ENCODE results near the gene DUSP11.
"Not testable (repeated sequence)": the region's sequence is repeated elsewhere in the genome, so short reads cannot be mapped to it uniquely, and the experiment has no call there.

DUSP11 gene

GRCh38 chr2:73759285-73759764, 20.6 kb downstream of the DUSP11 start:
- Mint-ChIP-seq H3K4me3 (no peak overlapping the region), H3K27me3 (ENCODE audit: low read depth) (no peaks in the 10 kb centered on the region), H3K27ac (no peak overlapping the region), H3K36me3 (ENCODE audit: low read depth) (peaks cover 34% of the 10 kb centered on the region), H3K4me1 (ENCODE audit: low read depth) (no peaks in the 10 kb centered on the region), H3K9me3 (peaks cover 3% of the 10 kb centered on the region)
- no peak for DNase-seq (ENCODE audit: low spot score)

DNA sequence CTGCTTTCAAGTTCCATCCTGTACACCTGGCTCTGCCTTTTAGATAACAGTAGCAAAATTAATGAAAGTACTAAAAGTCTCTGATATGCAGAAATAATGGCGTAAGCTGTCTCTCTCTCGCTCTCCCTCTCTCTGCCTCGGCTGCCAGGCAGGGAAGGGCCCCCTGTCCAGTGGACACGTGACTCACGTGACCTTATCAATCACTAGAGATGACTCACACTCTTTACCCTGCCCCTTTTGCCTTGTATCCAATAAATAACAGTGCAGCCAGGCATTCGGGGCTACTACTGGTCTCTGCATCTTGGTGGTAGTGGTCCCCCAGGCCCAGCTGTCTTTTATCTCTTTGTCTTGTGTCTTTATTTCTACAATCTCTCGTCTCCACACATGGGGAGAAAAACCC, 25.6 kb downstream of the DUSP11 start:
- not testable (repeated sequence) for H3K4me3 Mint-ChIP-seq; H3K4me1 Mint-ChIP-seq (ENCODE audit: low read depth); H3K9me3 Mint-ChIP-seq; DNase-seq (ENCODE audit: low spot score); H3K27ac Mint-ChIP-seq; H3K27me3 Mint-ChIP-seq (ENCODE audit: low read depth)
- H3K36me3 Mint-ChIP-seq (ENCODE audit: low read depth), result peaks cover 23% of the 10 kb centered on the region

- no peak for DNase-seq (ENCODE audit: low spot score)
- Mint-ChIP-seq H3K27me3 (ENCODE audit: low read depth) (no peaks in the 10 kb centered on the region), H3K4me1 (ENCODE audit: low read depth) (peaks cover 4% of the 10 kb centered on the region), H3K9me3 (peaks cover 2% of the 10 kb centered on the region), H3K4me3 (no peak overlapping the region), H3K27ac (no peak overlapping the region), H3K36me3 (ENCODE audit: low read depth) (peaks cover 43% of the 10 kb centered on the region)
Observed at GRCh38 chr2:73749314-73749713, 30.6 kb downstream of the DUSP11 start.

DNA sequence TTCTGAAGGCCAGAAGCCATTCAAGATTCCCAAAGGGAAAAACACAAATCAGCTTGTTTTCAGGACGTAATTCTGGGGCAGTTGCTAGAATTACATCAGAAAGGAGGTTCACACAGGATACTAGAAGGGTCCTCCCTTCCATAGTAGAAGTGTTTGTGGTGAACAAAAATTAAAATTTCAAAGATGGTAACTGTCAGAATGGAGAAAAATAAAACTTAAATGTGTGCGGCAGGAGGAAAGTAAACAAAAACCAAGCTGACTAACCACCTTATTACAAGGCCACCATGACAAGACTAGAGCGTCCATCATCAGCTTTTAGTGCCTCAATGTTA, 33.1 kb downstream of the DUSP11 start:
- Mint-ChIP-seq H3K4me3 (no peak overlapping the region), H3K27ac (no peak overlapping the region), H3K4me1 (ENCODE audit: low read depth) (peaks cover 4% of the 10 kb centered on the region), H3K27me3 (ENCODE audit: low read depth) (no peaks in the 10 kb centered on the region), H3K36me3 (ENCODE audit: low read depth) (peaks cover 47% of the 10 kb centered on the region), H3K9me3 (no peaks in the 10 kb centered on the region)
- no peak for DNase-seq (ENCODE audit: low spot score)

DNA sequence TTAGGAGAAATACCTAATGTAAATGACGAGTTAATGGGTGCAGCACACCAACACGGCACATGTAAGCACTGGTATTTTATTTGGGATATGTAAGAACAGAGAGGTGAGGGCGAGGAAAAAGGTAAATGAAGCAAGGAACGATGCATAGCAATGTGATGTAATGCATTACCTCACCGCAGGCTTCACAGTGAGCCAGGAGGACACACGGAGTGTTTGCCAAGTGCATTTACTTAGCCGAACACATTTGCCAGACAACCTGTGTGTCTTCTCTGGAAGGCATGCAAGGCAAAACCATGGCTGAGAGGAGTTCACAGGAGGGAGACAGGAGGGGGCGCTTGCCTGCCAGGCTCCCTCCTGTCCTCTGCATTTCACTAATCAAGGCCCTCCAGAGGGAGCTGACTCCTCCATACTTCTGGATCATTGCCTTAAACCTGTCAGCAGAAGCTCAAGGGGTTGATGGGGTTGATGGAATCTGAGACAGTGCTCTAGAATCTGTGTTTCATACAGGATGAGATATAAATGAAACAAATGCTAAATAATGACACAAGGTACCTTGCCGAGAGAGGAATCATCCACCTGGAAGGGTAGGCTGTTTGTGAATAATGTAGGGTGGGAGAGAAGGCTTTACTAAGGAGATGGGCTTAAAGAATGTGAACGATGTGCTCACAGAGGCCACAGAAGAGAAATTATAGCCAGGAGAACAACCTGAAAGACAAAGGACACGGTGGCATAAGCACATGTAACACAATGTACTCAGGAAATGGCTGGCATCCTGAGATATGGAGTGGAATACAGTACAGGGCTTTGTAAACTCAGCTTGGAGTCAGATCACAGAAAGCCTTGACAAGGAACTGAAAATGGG, 33.7 kb downstream of the DUSP11 start:
- peaks cover 49% of the 10 kb centered on the region for H3K36me3 Mint-ChIP-seq (ENCODE audit: low read depth)
- no peaks in the 10 kb centered on the region for H3K9me3 Mint-ChIP-seq
- no peak overlapping the region for H3K27ac Mint-ChIP-seq
- no peaks in the 10 kb centered on the region for H3K27me3 Mint-ChIP-seq (ENCODE audit: low read depth)
- H3K4me3 Mint-ChIP-seq, result no peak overlapping the region
- peaks cover 4% of the 10 kb centered on the region for H3K4me1 Mint-ChIP-seq (ENCODE audit: low read depth)
- no peak for DNase-seq (ENCODE audit: low spot score)

DNA sequence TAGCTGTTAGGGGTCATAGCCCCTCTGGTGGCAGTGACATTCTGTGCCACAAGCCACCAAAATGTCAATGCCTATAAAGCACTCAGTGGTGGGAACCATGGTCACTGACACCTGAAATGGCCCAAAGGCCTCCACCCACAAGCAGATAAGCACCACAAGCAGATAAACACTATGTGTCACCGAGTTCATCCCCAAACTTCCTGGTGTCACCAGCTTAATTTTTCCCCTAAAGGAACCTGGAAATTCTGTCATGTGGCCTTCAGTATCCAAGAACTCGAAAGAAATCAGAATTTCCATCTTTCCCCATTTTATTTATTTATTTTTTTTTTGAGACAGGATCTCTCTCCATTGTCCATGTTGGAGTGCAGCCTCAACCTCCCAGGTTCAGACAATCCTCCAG, 39.1 kb downstream of the DUSP11 start:
- Mint-ChIP-seq H3K36me3 (ENCODE audit: low read depth) (peaks cover 34% of the 10 kb centered on the region), H3K4me1 (ENCODE audit: low read depth) (peaks cover 13% of the 10 kb centered on the region), H3K27me3 (ENCODE audit: low read depth) (no peaks in the 10 kb centered on the region), H3K9me3 (peaks cover 6% of the 10 kb centered on the region), H3K27ac (no peak overlapping the region), H3K4me3 (no peak overlapping the region)
- no peak for DNase-seq (ENCODE audit: low spot score)

- no peak for DNase-seq (ENCODE audit: low spot score)
- Mint-ChIP-seq H3K36me3 (ENCODE audit: low read depth) (peaks cover 26% of the 10 kb centered on the region), H3K4me3 (no peak overlapping the region), H3K27ac (no peak overlapping the region), H3K27me3 (ENCODE audit: low read depth) (no peaks in the 10 kb centered on the region), H3K4me1 (ENCODE audit: low read depth) (peaks cover 14% of the 10 kb centered on the region), H3K9me3 (peaks cover 6% of the 10 kb centered on the region)
Observed at GRCh38 chr2:73739101-73739500, 40.8 kb downstream of the DUSP11 start.

DNA sequence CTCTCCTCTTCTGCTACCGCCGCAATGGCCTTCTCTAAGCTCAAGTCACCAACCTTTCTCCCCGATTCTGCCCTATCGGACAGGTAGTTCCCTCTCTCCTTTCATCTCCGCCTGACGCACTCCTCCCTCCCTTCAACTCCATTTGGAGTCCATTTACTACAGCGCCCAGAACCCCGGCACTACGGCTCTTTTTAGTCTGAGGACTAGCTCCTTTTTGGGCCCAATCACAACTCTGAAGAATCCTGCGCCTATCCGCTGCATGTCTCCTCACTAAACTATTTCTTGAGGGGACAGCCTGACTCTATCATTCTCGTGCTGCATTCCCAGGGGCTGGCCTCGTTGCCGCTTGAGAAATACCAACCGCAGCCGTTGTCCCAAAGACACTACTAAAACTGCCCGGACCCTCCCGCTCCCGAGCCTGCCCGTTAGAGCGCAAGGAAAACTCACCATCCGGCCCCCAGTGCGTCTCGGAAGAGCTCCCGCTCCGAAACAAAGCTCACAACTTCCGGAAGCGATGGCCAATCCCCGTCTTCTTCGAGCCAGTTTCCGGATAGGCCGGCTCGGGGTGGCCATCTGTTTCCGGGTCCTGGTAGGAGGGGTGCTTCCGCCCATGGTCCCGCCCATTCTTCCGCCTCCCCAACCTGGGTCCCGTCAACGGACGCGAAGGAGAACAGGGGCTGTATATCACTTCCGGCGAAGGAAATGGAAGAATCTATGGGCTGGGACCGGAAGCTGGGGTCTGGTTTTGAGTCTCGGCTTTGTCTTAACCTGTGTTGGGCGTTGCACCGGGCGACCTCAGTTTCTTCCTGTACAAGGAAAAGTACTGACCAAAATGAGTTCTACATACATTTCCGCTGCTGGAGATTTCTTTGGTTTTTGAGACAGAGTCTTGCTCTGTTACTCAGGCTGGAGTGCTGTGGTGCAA, 42.8 kb downstream of the DUSP11 start, which contains the start of gene TPRKB:
TSS of gene TPRKB (minus strand) at position 491 of the 925 bp plus-strand sequence. CDS start 2,776 bp downstream, outside the sequence.
- Mint-ChIP-seq H3K4me1 (ENCODE audit: low read depth) (peaks cover 14% of the 10 kb centered on the region), H3K27ac (peak within 1 kb of the TSS; percentile 91), H3K9me3 (peaks cover 6% of the 10 kb centered on the region), H3K36me3 (ENCODE audit: low read depth) (peaks cover 31% of the 10 kb centered on the region), H3K4me3 (peak within 1 kb of the TSS; percentile 97), H3K27me3 (ENCODE audit: low read depth) (no peaks in the 10 kb centered on the region)
- DNase-seq (ENCODE audit: low spot score), result peak; percentile 96

- H3K9me3 Mint-ChIP-seq, result peaks cover 6% of the 10 kb centered on the region
- peak overlapping the region; percentile 97 for H3K4me3 Mint-ChIP-seq
- H3K27ac Mint-ChIP-seq, result peak overlapping the region; percentile 91
- H3K36me3 Mint-ChIP-seq (ENCODE audit: low read depth), result peaks cover 33% of the 10 kb centered on the region
- peaks cover 14% of the 10 kb centered on the region for H3K4me1 Mint-ChIP-seq (ENCODE audit: low read depth)
- no peak for DNase-seq (ENCODE audit: low spot score)
- H3K27me3 Mint-ChIP-seq (ENCODE audit: low read depth), result no peaks in the 10 kb centered on the region
Observed at GRCh38 chr2:73736378-73736777, 43.5 kb downstream of the DUSP11 start.

- Mint-ChIP-seq H3K4me3 (no peak overlapping the region), H3K27ac (no peak overlapping the region), H3K4me1 (ENCODE audit: low read depth) (peaks cover 2% of the 10 kb centered on the region), H3K36me3 (ENCODE audit: low read depth) (peaks cover 44% of the 10 kb centered on the region), H3K27me3 (ENCODE audit: low read depth) (no peaks in the 10 kb centered on the region), H3K9me3 (no peaks in the 10 kb centered on the region)
- no peak for DNase-seq (ENCODE audit: low spot score)
Observed at GRCh38 chr2:73730810-73731209, 49.1 kb downstream of the DUSP11 start.

GRCh38 chr2:73728711-73729110, 51.2 kb downstream of the DUSP11 start:
- Mint-ChIP-seq H3K4me3 (no peak overlapping the region), H3K27ac (no peak overlapping the region), H3K27me3 (ENCODE audit: low read depth) (no peaks in the 10 kb centered on the region), H3K9me3 (no peaks in the 10 kb centered on the region), H3K4me1 (ENCODE audit: low read depth) (no peaks in the 10 kb centered on the region), H3K36me3 (ENCODE audit: low read depth) (peaks cover 40% of the 10 kb centered on the region)
- no peak for DNase-seq (ENCODE audit: low spot score)

GRCh38 chr2:73728043-73728442, 51.9 kb downstream of the DUSP11 start:
- no peaks in the 10 kb centered on the region for H3K9me3 Mint-ChIP-seq
- H3K4me3 Mint-ChIP-seq, result no peak overlapping the region
- H3K27me3 Mint-ChIP-seq (ENCODE audit: low read depth), result no peaks in the 10 kb centered on the region
- no peaks in the 10 kb centered on the region for H3K4me1 Mint-ChIP-seq (ENCODE audit: low read depth)
- no peak for DNase-seq (ENCODE audit: low spot score)
- H3K27ac Mint-ChIP-seq, result no peak overlapping the region
- peaks cover 36% of the 10 kb centered on the region for H3K36me3 Mint-ChIP-seq (ENCODE audit: low read depth)

- not testable (repeated sequence) for DNase-seq (ENCODE audit: low spot score); H3K4me3 Mint-ChIP-seq; H3K27ac Mint-ChIP-seq; H3K4me1 Mint-ChIP-seq (ENCODE audit: low read depth); H3K9me3 Mint-ChIP-seq; H3K27me3 Mint-ChIP-seq (ENCODE audit: low read depth)
- peaks cover 24% of the 10 kb centered on the region for H3K36me3 Mint-ChIP-seq (ENCODE audit: low read depth)
Observed at GRCh38 chr2:73726657-73727056, 53.2 kb downstream of the DUSP11 start.

Data from T-helper 2 cell treated with Interferon-gamma antibody and Interleukin-4, amounts not matched to agents 5 μg/mL and 100 μg/mL, for 36 hours (primary cell).